A673 (cell line): ENCODE results near the gene CDH23.
A peak's percentile ranks its signal among the peaks of the same experiment; 100 is the strongest.

Source experiments
- EZH2 ChIP-seq: fragments of 200-600 bp; sonication (generic); IDR thresholded peaks from 2 replicates; pipeline ENCODE4 v1.6.1; 2017; ENCODE audit warnings: borderline replicate concordance, low read depth, mild to moderate bottlenecking, mixed read lengths, antibody characterized with exemption, low read length; ENCODE audit not compliant: poor library complexity, severe bottlenecking
- TF ChIP-seq, protein P1 (sequence below): fragments of 300-800, 200-600 bp; sonication (generic); conservative IDR thresholded peaks from 2 replicates; pipeline ENCODE4 v1.5.1; 2017; ENCODE audit warnings: low read depth, mild to moderate bottlenecking, antibody characterized with exemption, low read length, moderate library complexity, mixed read lengths

DNA sequence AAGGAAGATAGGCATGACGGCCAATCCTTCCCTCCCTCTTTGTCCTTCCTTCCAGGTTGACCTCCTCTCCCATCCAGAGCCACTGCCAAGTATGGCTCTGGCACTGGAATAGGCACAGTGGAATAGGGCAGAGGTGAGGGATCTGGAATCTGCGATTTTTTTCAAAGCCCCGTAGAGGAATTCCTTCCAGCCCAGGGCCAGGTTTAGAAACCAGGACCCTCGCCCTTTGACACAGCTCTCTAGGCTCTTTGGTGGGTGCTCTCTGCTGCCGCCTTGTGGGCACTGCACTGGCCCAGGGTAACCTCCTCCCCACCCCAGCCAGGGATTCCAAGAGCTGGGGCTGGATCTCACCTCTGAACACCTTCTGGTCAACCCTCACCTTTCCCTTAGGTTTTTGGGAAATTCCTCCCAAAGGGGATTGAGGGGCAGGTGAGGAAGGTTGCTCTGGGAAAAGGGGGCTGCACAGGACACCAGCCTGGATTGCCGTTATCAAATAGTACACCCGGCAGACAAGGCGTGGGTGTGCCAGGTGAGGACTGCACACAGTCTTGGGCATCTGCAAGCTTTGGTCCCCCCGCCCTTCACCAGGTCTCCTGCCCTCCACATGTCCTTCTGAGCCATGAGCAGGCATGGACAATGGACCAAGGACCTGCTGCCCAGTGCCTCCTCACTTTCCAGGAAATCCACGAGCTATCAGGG lies 300.1 kb downstream of the CDH23 start:
- TF ChIP-seq, protein P1, sequence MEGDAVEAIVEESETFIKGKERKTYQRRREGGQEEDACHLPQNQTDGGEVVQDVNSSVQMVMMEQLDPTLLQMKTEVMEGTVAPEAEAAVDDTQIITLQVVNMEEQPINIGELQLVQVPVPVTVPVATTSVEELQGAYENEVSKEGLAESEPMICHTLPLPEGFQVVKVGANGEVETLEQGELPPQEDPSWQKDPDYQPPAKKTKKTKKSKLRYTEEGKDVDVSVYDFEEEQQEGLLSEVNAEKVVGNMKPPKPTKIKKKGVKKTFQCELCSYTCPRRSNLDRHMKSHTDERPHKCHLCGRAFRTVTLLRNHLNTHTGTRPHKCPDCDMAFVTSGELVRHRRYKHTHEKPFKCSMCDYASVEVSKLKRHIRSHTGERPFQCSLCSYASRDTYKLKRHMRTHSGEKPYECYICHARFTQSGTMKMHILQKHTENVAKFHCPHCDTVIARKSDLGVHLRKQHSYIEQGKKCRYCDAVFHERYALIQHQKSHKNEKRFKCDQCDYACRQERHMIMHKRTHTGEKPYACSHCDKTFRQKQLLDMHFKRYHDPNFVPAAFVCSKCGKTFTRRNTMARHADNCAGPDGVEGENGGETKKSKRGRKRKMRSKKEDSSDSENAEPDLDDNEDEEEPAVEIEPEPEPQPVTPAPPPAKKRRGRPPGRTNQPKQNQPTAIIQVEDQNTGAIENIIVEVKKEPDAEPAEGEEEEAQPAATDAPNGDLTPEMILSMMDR, result peak; percentile 85
- no peak for TF ChIP-seq EZH2
